ENCODE measurements around the gene GALNT18. TPM values are rescaled to one million over a fixed set of nuclear protein-coding genes. Genes with fewer than 3 reads are reported as not detected.

GALNT18 gene
- total RNA-seq, 1 donor from 2014 or later = 15.6 TPM

GRCh38 chr11:11313426-11313825, 308.4 kb downstream of the GALNT18 start:
- peak; percentile 93 for DNase-seq (ENCODE audit: low read depth)

- DNase-seq (ENCODE audit: low read depth) = no peak
Measured at GRCh38 chr11:11312738-11313137, 309.1 kb downstream of the GALNT18 start.

DNA sequence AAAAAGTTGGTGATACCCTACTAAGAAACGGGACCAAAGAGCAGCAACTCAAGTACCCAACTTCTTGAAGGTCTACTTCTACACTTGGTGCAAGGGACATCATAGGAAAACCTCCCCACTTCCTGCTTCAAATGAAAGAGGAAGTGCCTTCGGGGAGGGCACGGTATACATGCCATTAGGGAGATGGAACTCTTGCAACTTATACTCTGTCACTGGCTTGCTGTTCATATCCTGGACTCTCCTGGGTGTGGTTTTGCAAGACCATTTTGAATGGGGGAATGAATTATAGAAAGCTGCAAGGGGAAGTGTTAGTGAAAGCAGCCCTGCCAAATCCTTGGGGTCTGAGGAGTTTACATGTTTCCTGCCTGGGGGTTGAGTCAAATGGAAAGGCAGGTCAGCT, 310.6 kb downstream of the GALNT18 start:
- no peak for DNase-seq (ENCODE audit: low read depth)

DNA sequence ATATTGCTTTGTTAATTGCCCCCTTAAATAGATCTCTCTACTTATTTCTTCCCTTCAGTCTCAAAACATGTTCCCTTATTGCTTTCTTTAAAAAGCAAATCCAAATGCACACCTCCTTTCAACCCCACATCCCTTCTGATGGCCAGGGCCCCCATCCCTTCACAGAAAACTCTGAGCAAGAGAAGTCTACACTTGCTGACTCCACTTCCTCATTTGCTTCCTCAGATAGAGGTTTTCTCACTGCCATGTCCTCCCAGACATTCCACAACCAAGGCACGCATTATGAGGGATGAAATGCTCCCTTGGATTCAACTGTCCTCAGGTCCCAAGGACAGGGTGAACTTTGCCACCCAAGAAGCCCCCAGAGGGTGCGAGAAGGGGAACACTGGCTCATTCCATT, 311.9 kb downstream of the GALNT18 start:
- DNase-seq (ENCODE audit: low read depth) = no peak

DNA sequence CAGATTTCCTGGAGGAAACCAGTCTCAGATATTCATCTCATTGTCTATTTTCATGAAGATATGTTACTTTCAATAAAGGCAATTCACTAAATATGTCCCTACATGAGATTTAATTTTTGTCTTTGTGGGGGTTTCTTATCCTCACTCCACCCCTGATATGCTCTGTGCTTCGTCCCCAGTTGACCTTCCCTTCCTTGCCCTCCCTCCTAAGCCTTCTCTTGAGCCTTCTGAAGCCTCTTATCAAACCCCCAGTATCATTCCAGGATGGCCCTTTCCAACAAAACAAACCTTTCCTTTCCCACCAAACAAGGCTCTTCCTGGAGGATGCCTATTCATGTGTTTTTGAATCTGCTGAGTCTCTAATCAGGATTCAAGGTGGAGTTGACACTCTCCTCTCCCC, 313.6 kb downstream of the GALNT18 start:
- no peak for DNase-seq (ENCODE audit: low read depth)

GRCh38 chr11:11306855-11307254, 314.9 kb downstream of the GALNT18 start:
- DNase-seq (ENCODE audit: low read depth) = no peak

- DNase-seq (ENCODE audit: low read depth) = no peak
Measured at GRCh38 chr11:11304550-11304949, 317.3 kb downstream of the GALNT18 start.

DNA sequence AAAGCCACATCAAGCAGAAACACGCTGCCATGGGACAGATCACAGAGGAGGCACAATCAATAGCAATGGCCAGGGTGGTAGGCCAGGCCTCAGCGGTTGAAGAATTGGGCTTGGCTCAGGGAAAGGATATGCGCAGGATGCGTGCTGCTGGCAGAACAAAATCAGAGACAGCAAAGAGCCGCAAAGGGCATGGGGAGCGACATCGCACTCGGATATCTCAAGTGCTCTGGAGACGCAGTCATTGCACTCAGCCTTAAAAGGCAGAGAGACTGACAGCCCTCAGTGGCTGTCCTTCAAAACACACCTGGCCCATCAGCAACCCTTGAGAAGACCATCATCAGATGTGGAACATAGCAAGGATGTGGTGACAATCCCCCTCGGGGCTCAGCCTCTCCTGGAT, 319.2 kb downstream of the GALNT18 start:
- DNase-seq (ENCODE audit: low read depth) = no peak

DNA sequence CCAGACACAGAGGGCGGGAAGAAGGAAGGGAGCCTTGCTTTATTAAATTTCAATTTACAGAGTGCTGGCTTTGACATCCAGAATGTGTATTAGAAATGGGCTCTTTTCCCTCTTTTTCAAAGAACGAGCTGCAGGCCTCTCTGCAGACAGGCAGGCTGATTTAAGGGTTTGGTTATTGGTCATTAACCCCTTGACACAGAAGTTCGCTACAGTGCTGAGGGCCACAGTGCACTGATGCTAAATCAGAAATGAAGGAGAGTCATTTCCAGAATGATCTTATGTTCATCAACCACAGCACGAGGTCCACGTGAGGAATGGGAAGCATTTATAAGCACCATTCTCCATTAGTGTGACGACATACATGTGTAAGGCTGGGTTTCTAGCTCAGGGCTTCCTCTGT, 320.6 kb downstream of the GALNT18 start:
- DNase-seq (ENCODE audit: low read depth) = no peak

GRCh38 chr11:11297578-11297977, 324.2 kb downstream of the GALNT18 start:
- DNase-seq (ENCODE audit: low read depth) = peak; percentile 13

DNA sequence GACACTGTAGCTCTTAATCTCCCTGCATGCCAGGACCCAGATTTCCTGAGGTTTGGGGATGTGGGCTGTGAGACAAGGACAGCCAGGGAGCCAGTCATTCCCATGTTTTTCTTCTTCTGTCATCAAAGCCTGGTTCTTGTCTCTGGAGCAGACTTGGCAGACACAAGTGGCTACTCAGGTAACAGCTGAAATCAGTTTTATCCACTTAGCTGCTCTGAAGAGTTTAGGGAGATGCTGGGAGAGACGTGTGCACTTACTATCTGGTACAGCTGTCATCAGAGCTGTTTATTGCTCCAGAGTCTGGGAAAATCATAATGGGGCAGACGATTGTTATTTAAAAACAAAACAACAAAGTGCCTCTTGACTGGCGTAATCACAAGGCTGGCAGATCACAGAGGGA, 325.4 kb downstream of the GALNT18 start:
- no peak for DNase-seq (ENCODE audit: low read depth)

DNA sequence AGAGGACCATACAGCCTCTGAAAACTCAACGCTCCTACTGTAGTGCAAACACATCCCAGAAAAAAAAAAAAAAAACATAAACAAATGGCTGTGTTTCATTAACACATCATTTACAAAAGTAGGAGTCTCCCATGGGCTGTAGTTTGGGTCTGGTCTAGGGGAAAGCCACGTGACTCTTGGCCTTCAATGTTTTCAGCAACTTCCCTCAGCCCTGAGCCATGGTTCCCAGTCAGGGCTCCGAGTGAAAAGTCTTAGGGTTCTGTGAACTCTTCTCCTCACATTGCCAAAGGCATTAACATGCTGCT, 327.3 kb downstream of the GALNT18 start:
- DNase-seq (ENCODE audit: low read depth) = no peak

DNA sequence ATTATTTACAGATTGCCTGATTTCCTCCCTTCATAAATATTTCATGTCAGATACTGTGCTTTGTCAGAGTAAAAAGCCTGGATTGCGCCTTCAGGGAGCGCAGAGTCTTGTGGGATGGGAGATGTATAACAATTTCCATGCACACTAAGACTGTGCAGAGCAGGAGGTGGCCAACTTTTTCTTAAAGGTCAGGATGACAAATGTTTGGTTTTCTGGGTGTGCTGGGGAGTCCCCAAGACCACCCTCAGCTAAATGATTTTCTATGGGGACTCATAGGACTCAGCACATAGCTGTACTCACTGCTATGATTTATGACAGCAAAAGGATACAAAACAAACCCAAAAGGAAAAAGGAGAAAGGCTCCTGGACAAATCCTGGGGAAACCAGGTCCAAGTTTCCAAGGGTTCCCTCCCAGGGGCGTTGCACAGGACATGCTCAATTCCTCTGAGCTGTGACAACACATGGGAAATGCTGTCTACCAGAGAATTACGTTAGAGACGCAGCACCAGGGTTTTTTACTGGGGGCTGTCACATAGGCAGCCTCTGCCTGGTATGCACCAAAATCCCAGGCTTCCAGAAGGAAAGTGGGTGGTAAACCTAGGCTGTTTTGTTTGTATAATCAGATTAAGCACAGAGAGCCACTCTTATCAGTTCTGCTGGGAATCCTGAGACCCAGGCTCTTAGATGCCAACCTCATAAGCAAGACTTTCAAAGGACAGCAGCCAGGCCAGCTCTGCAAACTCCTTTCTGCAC, 327.8 kb downstream of the GALNT18 start:
- no peak for DNase-seq (ENCODE audit: low read depth)

GRCh38 chr11:11292839-11293238, 329.0 kb downstream of the GALNT18 start:
- no peak for DNase-seq (ENCODE audit: low read depth)

- no peak for DNase-seq (ENCODE audit: low read depth)
Measured at GRCh38 chr11:11291041-11292015, 330.5 kb downstream of the GALNT18 start.

- no peak for DNase-seq (ENCODE audit: low read depth)
Measured at GRCh38 chr11:11290354-11290753, 331.5 kb downstream of the GALNT18 start.

DNA sequence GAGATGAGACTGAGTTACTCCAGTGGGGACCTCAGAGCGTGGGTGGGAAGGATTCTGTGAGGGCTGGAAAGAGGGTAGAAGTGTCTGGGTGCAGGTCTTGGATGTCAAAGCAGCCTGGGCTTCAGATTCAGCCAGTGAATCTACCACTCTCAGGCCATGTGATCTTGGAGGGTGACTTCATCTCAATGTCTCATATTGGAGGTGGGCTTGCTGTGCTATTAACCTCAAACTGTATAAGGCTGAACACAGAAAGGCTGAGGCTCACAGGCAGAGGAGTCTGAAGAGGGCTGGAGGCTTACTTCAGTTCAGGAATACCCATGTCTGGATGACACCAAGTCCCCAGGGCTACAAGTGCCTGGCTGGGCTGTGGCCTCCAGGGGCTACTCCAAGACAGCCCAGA, 332.1 kb downstream of the GALNT18 start:
- no peak for DNase-seq (ENCODE audit: low read depth)

DNA sequence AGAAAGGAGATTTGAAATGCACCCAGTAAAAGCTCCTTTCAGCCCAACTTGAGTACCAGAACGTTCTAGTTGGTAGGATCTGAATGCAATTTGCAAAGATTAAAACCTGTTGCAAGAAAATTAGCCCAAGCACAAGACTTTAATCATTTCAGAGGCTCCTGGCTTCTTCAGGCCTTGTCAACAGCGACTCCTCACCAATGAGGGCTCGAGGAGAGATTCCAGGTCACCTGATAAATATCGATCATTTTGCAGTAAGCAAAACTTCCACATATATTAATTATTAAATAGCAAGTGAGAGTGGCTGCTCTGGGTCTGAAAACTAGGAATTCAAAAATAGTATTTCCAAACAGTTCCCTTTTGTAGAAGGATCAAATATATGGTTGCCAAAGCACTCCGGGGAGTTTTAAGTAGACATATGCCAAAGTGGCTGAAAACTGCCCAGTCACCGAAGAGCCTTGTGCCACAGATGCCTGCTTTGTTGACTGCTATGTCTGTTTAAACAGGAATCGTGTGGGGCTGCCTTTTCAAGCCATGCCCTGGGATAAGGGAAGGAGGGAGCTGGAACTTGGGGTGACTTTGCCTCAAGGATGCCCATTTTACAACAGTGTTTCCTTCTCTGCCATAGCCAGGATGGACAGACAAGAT, 332.7 kb downstream of the GALNT18 start:
- DNase-seq (ENCODE audit: low read depth) = no peak

DNA sequence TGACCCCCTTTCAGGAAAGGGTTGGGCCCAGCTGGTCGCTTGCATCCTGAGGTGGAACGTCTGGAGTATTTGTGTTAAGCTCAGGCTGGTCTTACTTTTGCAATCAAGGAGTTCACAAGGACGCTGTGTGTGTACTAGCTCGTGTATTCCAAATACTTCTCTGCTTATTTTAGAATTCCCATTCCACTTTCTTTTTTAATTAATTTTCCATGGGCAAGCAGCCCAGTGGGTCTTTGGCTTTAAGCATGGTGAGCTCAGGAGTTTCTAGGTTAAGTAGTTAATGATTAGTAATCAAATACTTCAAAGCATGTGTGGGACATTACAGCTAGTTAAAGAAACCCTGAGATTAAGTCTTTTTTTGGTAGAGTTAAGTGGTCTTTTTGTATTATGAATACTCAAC, 337.3 kb downstream of the GALNT18 start:
- peak; percentile 84 for DNase-seq (ENCODE audit: low read depth)

DNA sequence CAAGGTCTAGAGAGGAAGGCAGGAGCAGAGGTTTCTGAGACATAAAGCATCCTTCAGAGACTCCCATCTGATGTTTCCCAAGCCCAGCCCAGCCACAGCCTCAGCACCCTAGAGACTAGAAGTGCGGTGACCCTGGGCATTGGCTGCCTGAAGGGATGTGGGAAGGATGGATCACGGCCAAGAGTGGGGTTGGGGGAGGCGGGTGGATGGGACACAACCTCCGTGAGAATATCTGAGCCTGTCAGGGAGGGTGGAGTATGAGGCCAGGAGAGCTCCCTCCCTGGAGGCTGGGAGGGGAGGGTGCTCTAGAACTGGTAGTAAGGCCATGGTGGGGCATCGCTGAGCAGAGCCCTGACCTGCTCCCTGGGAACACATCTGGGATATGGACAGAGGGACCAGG, 340.2 kb downstream of the GALNT18 start:
- no peak for DNase-seq (ENCODE audit: low read depth)

- no peak for DNase-seq (ENCODE audit: low read depth)
Measured at GRCh38 chr11:11280826-11281225, 341.0 kb downstream of the GALNT18 start.

GRCh38 chr11:11279956-11280689, 341.7 kb downstream of the GALNT18 start:
- no peak for DNase-seq (ENCODE audit: low read depth)

All from renal cortical epithelial cell (primary cell).